SU-DHL-6 (cell line): ENCODE data around the gene GIT2.

Experiments used
- H2AFZ ChIP-seq: fragments of 200-600 bp; sonication (generic); 2 replicates; pipeline ENCODE4 v1.6.1; 2014; ENCODE audit warnings: low read depth, mild to moderate bottlenecking, moderate library complexity, mixed read lengths, antibody characterized with exemption, low read length; ENCODE audit not compliant: severe bottlenecking
- H3F3A ChIP-seq: fragments of 200-600 bp; shearing (Covaris generic); 2 replicates; pipeline ENCODE4 v1.6.0; 2016; ENCODE audit warnings: antibody characterized with exemption, mild to moderate bottlenecking; ENCODE audit not compliant: insufficient read depth
- H3K27ac ChIP-seq: fragments of 200-600 bp; sonication (generic); 2 replicates; pipeline ENCODE4 v1.5.1; 2016; ENCODE audit warnings: low read depth, mild to moderate bottlenecking, low read length, moderate library complexity, mixed read lengths
- H3K27me3 ChIP-seq: fragments of 200-600 bp; sonication (generic), shearing (Covaris generic); 2 replicates; pipeline ENCODE4 v1.6.0; 2014; ENCODE audit warnings: mild to moderate bottlenecking, low read length
- H3K36me3 ChIP-seq: fragments of 200-600 bp; sonication (generic); 2 replicates; pipeline ENCODE4 v1.6.1; 2014; ENCODE audit warnings: mild to moderate bottlenecking, low read length, mixed read lengths
- H3K4me2 ChIP-seq: fragments of 300-600, 200-600 bp; shearing (Covaris generic), sonication (generic); 2 replicates; pipeline ENCODE4 v1.6.0; 2014; ENCODE audit warnings: low read length, low read depth, mild to moderate bottlenecking; ENCODE audit not compliant: poor library complexity, severe bottlenecking
- H3K4me3 ChIP-seq: fragments of 200-600 bp; sonication (generic); 2 replicates; pipeline ENCODE4 v1.5.1; 2014; ENCODE audit warnings: antibody characterized with exemption, low read length, mild to moderate bottlenecking, mixed read lengths; ENCODE audit not compliant: insufficient read depth, poor library complexity, severe bottlenecking
- H3K79me2 ChIP-seq: fragments of 200-600 bp; sonication (generic); 2 replicates; pipeline ENCODE4 v1.6.1; 2014; ENCODE audit warnings: mild to moderate bottlenecking, low read length, moderate library complexity; ENCODE audit not compliant: insufficient read depth
- H3K9ac ChIP-seq: fragments of 200-600 bp; sonication (generic); 2 replicates; pipeline ENCODE4 v1.7.0; 2014; ENCODE audit warnings: mild to moderate bottlenecking, low read length
- H3K9me2 ChIP-seq: fragments of 200-600 bp; sonication (generic); replicated peaks from 2 replicates; pipeline ENCODE4 v1.6.1; 2014; ENCODE audit warnings: low read length; ENCODE audit not compliant: insufficient read depth
- H3K9me3 ChIP-seq: fragments of 200-600 bp; sonication (generic); 2 replicates; pipeline ENCODE4 v1.6.1; 2014; ENCODE audit warnings: low read length, mixed read lengths; ENCODE audit not compliant: insufficient read depth
- H4K20me1 ChIP-seq: fragments of 200-600 bp; sonication (generic); 2 replicates; pipeline ENCODE4 v1.6.1; 2014; ENCODE audit warnings: low read depth, mild to moderate bottlenecking, antibody characterized with exemption, low read length, moderate library complexity, mixed read lengths
- CTCF ChIP-seq: fragments of 200-600 bp; sonication (generic); IDR thresholded peaks from one replicate; pipeline ENCODE4 v1.5.1; 2017; ENCODE audit warnings: antibody characterized with exemption, mild to moderate bottlenecking, low read length, moderate library complexity; ENCODE audit not compliant: insufficient read depth, poor library complexity, severe bottlenecking
- EZH2phosphoT487 ChIP-seq: fragments of 200-600 bp; sonication (generic), shearing (Covaris generic); conservative IDR thresholded peaks from 2 replicates; pipeline ENCODE4 v1.6.1; 2018; ENCODE audit warnings: mild to moderate bottlenecking, antibody characterized with exemption, low read length, moderate library complexity, mixed read lengths

GIT2 gene

GRCh38 chr12:109916045-109916444 lies 80.1 kb downstream of the GIT2 start:
- Histone ChIP-seq H3F3A (no peaks in the 10 kb centered on the region), H3K9ac (no peak overlapping the region), H3K4me2 (no peak overlapping the region), H4K20me1 (no peaks in the 10 kb centered on the region), H2AFZ (no peak overlapping the region), H3K27me3 (no peaks in the 10 kb centered on the region), H3K36me3 (peaks cover 4% of the 10 kb centered on the region; the same call in 1 of the 2 replicates), H3K4me3 (no peak overlapping the region), H3K27ac (no peak overlapping the region), H3K9me3 (no peaks in the 10 kb centered on the region), H3K79me2 (no peaks in the 10 kb centered on the region), H3K9me2 (no peaks in the 10 kb centered on the region)
- no peak for TF ChIP-seq EZH2phosphoT487
- TF ChIP-seq CTCF, result no peak

DNA sequence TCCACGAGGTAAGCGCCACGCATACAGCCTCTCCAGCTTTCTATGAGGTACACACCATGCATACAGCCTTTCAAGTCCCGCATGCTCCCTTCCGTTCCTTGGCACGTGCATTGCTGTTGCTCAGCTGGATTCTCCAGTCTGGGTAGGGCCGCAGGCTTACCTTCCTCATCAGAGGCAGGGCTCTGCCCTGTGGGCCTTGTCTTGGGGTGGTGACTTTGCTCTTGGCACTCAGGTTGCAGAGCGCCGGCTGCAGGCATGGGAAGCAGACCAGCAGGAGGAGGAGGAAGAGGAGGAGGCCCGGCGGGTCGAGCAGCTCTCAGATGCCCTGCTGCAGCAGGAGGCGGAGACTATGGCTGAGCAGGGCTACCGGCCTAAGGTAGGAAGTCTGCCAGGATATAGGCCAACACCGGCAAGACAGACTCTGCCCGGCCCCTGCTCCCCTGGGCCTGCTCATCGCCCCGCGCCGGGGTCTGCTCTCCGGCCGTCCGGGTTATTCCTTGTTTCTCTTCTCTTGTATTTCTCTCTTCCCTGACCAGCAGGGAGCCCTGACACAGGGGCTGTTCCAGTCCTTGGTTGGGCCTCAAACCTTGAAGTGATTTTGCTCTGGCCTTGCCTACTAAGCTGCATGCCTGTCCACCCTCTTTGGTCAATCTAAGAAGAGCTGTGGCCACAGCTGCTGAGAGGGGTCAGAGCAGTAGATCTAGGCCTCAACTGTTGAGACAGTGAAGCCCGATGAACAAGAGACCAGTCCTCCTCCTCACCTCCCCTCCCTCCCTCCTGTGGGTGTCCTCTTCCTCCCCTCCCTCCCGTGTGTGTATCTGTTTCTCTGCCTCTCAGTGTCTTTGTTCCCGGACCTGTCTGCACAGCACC lies 80.8 kb downstream of the GIT2 start:
- H3K9ac ChIP-seq, result no peak overlapping the region
- peaks cover 4% of the 10 kb centered on the region; the same call in 1 of the 2 replicates for H3K36me3 ChIP-seq
- TF ChIP-seq CTCF (no peak), EZH2phosphoT487 (no peak)

GRCh38 chr12:109914461-109914860 lies 81.7 kb downstream of the GIT2 start:
- H3K9me2 ChIP-seq, result no peaks in the 10 kb centered on the region
- H2AFZ ChIP-seq, result no peak overlapping the region
- no peak overlapping the region for H3K4me3 ChIP-seq
- no peaks in the 10 kb centered on the region for H3K9me3 ChIP-seq
- no peaks in the 10 kb centered on the region for H4K20me1 ChIP-seq
- TF ChIP-seq CTCF, result no peak
- TF ChIP-seq EZH2phosphoT487, result no peak
- H3K27ac ChIP-seq, result no peak overlapping the region
- no peak overlapping the region for H3K9ac ChIP-seq
- H3F3A ChIP-seq, result no peaks in the 10 kb centered on the region
- no peak overlapping the region for H3K4me2 ChIP-seq
- H3K27me3 ChIP-seq, result no peaks in the 10 kb centered on the region
- no peaks in the 10 kb centered on the region for H3K79me2 ChIP-seq
- peaks cover 4% of the 10 kb centered on the region; the same call in 1 of the 2 replicates for H3K36me3 ChIP-seq

More for the DNA sequence above, 80.8 kb downstream of the GIT2 start:
- no peak overlapping the region for H3K27ac ChIP-seq
- no peaks in the 10 kb centered on the region for H3K9me3 ChIP-seq
- H3K9me2 ChIP-seq, result no peaks in the 10 kb centered on the region
- no peak overlapping the region for H2AFZ ChIP-seq
- no peaks in the 10 kb centered on the region for H3K27me3 ChIP-seq
- H4K20me1 ChIP-seq, result no peaks in the 10 kb centered on the region
- H3K4me3 ChIP-seq, result no peak overlapping the region
- H3F3A ChIP-seq, result no peaks in the 10 kb centered on the region
- H3K4me2 ChIP-seq, result no peak overlapping the region
- H3K79me2 ChIP-seq, result no peaks in the 10 kb centered on the region
